Fibroblast of pulmonary artery (primary cell): ENCODE data around the gene UBE2E3.

Source experiments
- DNase-seq: peaks from one replicate; pipeline ENCODE4 v3.0.0-alpha.2; 2010; ENCODE audit warnings: low read depth
- H3K4me3 ChIP-seq: replicated peaks from 2 replicates; pipeline ENCODE4 v1.5.1; 2011; ENCODE audit warnings: low read depth, mild to moderate bottlenecking, control low read depth, low read length, moderate library complexity
- TF ChIP-seq, protein P1 (sequence below): IDR thresholded peaks from 2 replicates; pipeline ENCODE4 v1.5.1; 2011; ENCODE audit warnings: mild to moderate bottlenecking, control low read depth, low read length, inconsistent platforms; ENCODE audit errors: missing control alignments

UBE2E3 gene

DNA sequence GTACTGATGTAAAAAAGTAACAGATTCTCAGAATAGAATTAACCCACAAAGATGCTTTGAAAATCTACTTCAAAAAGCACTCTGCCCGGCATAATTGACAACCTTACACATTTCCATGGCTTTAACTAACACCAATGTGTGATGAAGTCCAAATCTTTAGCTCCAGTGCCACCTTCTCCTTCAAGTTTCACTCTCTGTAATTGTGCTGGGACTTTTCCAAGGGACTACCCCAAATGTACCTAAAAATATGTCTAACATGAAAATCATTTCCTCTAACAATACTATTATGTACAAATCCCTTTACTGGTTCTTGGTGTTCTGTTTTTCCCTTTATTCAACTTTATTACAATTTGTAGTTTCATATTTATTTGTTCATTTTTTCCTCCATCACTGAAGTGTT is 20.6 kb upstream of the UBE2E3 start:
- DNase-seq = no peak
- H3K4me3 ChIP-seq = no peak overlapping the region
- TF ChIP-seq, protein P1, sequence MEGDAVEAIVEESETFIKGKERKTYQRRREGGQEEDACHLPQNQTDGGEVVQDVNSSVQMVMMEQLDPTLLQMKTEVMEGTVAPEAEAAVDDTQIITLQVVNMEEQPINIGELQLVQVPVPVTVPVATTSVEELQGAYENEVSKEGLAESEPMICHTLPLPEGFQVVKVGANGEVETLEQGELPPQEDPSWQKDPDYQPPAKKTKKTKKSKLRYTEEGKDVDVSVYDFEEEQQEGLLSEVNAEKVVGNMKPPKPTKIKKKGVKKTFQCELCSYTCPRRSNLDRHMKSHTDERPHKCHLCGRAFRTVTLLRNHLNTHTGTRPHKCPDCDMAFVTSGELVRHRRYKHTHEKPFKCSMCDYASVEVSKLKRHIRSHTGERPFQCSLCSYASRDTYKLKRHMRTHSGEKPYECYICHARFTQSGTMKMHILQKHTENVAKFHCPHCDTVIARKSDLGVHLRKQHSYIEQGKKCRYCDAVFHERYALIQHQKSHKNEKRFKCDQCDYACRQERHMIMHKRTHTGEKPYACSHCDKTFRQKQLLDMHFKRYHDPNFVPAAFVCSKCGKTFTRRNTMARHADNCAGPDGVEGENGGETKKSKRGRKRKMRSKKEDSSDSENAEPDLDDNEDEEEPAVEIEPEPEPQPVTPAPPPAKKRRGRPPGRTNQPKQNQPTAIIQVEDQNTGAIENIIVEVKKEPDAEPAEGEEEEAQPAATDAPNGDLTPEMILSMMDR = no peak

DNA sequence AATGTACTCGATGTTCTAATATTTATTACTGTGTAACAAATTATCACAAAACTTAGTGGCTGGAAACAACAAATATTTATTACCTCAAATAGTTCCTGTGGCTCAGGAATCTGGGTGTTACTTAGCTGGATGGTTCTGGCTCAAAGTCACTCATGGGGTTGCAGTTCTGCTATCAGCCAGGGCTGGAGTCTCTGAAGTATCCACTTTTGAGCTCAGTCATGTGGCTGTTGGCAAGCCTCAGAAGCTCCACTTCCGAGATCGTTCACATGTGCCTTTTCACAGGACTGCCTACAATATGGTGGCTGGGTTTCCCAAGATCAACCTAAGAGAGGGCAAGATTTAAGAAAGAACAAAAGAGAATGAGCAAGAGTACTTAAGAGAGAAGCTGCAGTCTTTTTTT is 19.4 kb upstream of the UBE2E3 start:
- DNase-seq = no peak
- no peak overlapping the region for H3K4me3 ChIP-seq
- TF ChIP-seq, protein P1 = no peak

DNA sequence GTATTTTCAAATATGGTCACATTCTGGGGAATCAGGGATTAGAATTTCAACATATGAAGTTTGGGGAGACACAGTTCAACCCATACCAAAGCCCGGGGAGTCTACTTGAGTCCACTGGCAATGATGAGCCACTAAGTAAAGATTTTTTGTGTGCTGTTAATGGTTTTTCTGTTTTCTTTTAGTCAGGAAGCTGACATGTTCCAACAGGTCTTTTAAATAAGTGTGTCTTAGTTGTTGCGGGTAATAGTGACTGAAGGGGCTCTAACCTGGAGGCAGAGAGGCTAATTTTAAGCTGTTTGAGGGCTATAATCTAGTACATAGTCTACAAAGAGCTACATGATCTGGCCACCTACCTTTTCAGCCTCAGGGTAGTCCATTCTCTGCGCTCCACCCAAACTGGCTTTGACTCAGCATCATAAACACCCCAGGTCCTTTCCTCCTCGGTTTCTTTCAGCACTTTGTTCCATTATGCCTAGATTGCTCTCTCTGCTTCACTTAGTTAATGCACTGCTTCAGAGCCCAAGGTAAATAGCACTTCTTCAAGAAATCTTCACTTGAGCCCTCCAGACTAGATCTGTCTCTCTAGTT is 17.6 kb upstream of the UBE2E3 start:
- no peak for DNase-seq
- no peak overlapping the region for H3K4me3 ChIP-seq
- TF ChIP-seq, protein P1 = no peak

DNA sequence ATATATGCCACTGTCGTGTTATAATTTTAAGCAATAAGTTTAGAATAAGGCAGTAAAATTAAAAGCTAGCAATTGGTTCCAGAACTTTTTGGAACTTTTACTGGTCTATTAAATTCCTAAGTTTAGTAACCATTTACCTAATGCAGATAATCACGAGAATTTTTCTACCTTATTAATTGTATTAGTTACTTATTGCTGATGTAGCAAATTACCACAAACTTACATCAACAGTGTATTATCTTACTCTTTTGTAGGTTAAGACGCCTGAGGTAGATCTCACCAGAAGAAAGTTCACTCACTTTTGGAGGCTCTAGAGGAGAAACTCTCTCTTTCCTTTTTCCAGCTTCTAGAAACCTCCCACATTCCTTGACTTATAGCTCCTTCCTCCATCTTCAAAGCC is 14.0 kb upstream of the UBE2E3 start:
- TF ChIP-seq, protein P1 = no peak
- no peak for DNase-seq
- H3K4me3 ChIP-seq = no peak overlapping the region

DNA sequence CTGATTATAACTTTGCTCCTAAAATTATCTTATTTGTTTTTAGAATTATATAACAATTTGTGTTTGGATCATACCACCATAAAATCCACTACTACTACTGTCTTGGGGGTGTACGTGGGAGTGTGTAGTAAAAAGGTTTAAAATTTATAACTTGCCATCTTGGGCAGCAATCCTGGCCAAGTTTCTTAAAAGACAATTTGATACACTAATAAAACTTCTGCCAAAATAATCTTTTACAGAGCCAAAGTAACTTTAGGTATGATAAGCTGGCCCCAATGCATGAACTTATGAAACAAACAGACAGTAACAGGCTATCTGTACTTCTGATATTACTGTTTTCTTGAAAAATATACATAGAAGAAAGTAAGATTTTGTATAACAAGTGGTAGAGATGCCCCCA is 11.3 kb upstream of the UBE2E3 start:
- no peak for DNase-seq
- no peak overlapping the region for H3K4me3 ChIP-seq

DNA sequence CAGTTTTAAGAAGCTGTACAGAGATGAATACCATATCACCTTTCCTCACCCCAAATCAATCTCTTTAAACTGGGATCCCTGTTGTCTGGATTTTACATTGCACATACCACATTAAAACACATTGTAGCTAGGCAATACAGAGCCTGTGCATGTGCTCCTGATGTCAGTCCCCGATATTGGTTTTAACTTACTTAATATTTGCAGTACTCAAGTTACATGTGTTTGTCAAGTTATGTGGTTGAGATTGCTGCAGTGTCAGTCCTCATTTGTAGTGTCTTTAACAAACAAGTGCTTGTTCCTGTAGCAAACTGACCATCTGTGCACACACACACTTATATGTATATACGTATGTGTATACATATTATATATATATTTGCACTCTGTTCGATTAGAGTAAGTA is 10.4 kb upstream of the UBE2E3 start:
- TF ChIP-seq, protein P1 = no peak
- no peak overlapping the region for H3K4me3 ChIP-seq
- DNase-seq = no peak

More for the DNA sequence above, 11.3 kb upstream of the UBE2E3 start:
- TF ChIP-seq, protein P1 = no peak

DNA sequence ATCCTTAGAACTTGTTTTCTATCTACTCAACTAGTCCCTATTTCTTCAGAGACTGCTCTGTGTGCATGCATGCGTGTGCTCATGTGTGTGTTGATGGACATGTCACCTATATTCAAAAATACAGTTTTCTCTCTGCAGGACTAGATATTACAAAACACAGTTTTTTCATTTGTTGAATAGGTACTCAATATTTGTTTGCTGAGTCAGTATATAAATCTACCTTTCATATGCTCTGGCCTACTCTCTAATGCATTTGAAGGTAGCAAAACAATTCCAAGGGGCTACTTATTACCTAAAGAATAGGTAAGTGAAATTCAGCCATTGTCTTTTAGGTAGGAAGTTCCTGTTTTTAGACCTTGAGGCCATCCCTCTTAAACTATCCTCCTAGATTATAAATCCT is 8.6 kb upstream of the UBE2E3 start:
- no peak for DNase-seq
- TF ChIP-seq, protein P1 = no peak

More for the DNA sequence above, 8.6 kb upstream of the UBE2E3 start:
- no peak overlapping the region for H3K4me3 ChIP-seq
